HG02885 (cell line): ENCODE data around the gene GLT6D1.
"Not testable (repeated sequence)": the region's sequence is repeated elsewhere in the genome, so short reads cannot be mapped to it uniquely, and the experiment has no call there.

Experiments
- ATAC-seq: cut with Tn5 transposase; IDR thresholded peaks from one replicate; pipeline ENCODE4 v1.9.1; 2021; ENCODE audit warnings: mild to moderate bottlenecking; ENCODE audit not compliant: unreplicated experiment, poor library complexity

Gene GLT6D1, protein sequence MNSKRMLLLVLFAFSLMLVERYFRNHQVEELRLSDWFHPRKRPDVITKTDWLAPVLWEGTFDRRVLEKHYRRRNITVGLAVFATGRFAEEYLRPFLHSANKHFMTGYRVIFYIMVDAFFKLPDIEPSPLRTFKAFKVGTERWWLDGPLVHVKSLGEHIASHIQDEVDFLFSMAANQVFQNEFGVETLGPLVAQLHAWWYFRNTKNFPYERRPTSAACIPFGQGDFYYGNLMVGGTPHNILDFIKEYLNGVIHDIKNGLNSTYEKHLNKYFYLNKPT

DNA sequence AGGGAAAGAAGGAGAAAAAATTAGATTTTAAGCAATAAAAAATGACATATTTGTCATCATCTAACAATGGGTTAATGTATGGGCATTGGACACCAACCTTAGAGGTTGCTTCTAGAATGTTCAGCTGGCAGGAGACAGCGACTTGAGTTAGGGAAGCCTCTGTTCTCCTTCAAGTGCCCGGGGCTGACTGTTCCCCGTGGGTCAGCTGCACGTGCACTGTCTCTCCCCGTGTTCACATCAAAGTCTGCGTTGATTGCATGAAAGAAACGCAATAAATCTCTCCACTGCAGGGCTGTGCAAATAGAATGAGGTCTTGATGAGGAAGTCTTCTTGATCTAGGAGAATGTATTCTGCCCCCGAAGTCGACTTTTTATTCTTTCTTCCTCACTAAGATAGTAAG lies at the start of gene GLT6D1:
GLT6D1 (minus strand) TSS at position 345 of the 400 bp plus-strand sequence. CDS start 353 bp downstream, outside the sequence.
- no peak for ATAC-seq

DNA sequence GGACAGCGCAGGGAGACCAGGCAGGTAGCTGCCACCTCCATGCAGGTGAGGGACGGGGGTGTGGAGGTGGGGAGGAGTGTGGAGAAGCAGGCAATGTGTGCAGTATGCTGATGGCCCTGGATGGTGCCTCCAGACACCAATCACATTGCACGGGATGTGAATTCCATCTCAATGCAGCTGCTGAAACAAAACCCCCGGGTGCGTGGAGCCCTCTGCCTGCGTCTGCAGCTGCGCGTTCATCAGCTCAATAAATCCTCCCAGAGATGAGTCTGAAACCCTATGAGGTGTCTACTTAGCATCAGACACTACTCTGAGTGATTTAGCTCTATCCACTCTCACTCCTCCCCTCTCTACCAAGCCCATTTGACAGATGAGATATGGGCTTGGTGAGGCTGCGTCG lies 49.7 kb upstream of the GLT6D1 start:
- no peak for ATAC-seq

DNA sequence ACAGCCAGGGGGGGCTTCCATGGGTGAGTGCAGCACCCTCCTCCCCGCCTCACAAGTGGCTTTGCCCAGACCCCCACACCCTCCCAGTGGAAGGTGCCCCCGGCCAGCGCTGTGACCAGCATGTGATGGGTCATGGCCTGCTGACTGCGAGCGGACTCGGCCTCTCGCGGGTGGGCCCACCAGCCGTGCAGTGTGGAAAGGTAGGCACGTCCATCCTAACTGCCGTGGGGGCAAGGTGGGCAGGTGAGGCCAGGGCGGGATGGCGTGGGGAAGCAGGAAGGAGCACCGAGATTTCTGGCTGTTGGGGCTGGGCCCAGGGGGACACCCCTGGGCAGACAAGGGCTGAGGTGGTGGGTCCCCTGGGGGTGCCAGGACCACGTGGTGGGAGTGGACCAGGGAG lies 47.9 kb upstream of the GLT6D1 start:
- ATAC-seq, result no peak

DNA sequence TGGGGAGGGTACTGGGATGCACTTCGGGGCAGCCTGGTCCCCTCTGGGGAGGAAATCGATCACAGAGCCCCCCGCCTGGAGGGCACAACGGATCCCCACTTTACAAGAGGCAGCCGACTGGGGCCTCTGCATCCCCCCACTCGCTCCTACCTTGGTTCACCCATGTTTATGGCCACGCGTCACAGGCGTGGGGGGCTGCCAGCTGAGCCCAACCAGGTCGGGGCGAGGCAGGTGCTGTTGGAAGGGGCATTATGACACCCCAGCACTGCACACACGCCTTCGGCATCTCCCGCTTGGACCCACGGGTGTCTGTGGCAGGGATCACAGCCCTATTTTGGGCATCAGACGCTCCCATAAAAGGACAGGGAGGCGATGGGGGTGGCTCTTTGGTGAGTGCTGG lies 45.4 kb upstream of the GLT6D1 start:
- no peak for ATAC-seq

DNA sequence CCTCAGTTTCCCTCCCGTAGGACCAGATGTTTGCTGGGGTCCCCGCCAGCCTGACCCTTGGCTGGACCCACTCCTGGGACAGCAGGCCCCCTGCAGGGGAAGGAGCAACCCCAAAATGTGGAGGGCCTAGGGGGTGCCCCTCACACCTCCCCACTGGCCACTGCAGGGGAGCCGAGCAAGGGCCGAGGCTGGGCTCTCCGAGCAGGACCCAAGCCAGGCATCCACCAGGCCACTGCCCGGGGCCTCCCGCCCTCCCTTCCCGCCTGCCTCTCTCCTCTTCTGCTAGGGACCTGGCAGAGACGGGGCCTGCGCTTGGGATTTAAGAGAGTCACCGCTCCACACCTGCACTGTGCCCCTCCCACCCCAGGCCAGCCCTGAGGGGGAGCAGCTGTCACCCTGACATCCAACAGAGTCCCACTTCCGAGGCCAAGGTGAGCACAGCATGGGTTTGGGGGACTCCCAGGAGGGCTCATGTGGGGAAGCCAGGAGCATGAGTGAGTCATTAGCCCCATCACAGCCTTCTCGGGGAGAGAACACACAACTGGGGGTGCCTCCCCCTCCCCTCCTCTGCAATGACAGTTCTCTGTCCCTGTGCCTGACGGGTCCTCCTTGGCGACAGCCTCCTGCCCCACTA lies 44.2 kb upstream of the GLT6D1 start:
- ATAC-seq, result no peak

DNA sequence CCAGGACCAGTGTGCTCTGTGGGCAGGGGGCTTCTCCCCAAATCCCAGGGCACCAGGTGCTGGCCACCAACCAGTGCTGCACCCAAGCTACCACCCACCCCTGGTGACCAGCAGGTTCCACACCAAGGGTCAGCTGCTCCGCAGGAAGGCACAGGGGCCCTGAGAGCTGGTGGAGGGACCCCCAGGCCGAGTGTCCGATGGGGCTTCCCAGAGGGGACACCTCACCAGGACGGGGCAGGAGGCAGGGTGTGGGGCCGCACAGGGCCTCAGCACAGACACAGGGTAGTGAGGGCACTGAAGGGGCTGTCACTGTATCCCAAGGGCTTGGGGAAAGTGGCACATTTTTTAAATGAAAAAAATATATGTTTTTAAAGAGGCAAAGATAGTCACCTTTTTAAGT lies 41.8 kb upstream of the GLT6D1 start:
- ATAC-seq, result no peak

DNA sequence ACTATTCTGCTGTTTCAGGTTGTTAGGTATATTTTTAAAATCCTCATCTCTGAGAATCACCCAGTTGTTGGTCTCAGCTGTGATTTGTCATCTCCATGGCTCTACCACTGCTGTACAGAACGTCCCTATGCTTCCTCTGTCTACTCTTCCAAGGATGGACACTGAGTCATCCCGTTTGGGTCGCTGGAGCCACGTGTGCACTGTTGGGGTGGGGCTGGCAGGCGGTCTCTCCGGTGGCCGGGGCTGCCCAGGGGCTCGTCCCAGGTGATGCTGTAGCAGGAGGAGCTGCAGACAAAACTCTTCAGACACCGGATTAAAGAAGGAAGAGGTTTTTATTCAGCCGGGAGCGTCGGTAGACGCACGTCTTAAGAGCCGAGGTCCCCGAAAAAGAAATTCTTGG lies 40.7 kb upstream of the GLT6D1 start:
- no peak for ATAC-seq

DNA sequence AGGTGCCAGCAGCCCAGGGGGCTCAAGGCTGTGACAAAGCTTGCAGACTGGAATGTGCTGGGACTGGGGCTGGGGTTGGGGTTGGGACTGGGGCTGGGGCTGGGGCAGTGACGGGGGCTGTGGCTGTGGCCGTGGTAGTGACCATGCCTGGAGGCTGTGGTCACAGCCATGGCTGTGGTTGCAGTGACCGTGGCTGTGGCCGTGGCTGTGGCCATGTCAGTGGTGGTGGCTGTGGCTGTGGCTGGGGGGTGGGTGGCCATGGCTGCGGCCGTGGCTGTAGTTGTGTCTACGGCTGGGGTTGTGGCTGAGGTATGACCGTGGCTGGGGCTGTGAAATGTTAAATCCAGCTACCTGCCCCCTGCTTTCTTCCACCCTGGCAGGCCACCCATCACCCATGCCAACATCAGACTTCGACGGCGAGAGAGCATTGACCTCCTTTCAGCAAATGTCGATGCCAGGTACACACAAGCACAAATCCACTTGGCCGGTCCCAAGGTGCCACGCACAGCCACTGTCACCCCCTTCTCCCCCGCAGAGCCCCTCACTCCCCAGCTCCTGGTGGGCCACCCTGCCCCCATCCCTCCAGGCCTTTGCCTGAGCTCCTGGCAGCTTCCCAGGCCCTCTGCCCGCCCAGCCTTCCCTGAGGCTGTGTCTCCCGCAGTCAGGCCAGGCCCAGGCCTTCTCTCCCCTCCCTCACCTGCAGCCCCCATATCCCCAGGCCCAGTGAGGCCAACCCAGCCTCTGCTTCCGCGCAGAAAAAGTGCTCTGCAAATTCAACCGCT lies 39.1 kb upstream of the GLT6D1 start:
- ATAC-seq, result no peak

DNA sequence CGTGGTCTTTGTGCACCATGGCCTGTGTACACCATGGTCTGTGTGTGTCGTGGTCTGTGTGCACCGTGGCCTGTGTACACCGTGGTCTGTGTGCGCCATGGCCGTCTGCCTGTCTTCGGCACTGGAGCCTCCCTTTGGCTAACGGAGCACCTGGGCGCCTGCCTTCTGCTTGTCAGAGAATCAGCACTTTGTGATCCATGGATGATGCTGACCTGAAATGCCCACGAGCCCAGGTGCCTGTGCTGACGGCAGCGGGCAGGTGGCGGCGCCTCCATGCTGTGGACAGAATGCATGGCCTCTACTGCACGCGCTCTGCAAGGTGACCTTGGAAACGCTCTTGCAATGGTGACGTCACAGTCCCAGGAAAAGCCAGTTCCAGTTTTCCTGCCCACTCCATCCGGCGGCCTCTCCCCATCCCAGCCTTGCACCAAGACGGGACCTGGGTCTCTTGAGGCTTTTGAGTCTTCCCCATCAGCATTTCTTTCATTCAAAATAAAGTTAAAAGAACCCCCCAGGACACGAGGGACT lies 38.4 kb upstream of the GLT6D1 start:
- ATAC-seq, result no peak

DNA sequence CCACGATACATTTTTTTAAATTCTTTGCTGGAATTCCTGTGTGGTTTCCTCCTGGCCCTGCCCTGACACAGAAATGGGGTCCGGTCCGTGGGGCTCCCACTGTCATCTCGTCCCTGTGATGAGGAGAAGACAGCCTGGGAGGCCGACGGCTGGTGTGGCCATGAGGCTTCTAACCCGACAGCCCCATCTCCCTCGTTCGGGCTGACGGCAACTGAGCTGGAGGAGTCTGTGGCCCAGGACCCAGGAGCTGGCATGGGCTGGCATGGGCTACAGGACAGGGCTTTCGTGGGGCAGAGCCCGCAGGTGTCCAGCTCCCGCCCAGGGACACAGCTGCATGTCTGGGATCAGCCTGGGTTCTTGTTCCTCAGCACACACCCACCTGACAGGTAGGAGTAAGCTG lies 37.6 kb upstream of the GLT6D1 start:
- ATAC-seq, result no peak

DNA sequence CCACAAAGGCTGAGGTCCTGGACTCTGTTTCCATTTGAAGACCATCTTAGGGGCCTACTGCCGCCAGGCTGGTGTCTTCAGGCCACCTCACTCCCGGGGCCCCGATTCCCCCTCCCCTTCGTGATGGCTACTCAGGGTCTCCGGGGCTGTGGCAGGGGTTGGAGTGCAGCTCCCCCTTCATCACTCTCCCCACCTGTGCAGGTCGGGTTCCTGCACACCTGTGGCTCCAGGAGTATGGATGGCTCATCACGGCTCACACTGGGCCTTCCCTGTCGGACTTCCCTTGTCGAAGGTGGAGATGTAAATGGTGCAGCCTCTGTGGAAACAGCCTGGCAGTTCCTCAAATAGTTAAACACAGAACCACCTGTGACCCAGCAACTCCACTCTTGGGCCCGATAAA lies 35.6 kb upstream of the GLT6D1 start:
- no peak for ATAC-seq

DNA sequence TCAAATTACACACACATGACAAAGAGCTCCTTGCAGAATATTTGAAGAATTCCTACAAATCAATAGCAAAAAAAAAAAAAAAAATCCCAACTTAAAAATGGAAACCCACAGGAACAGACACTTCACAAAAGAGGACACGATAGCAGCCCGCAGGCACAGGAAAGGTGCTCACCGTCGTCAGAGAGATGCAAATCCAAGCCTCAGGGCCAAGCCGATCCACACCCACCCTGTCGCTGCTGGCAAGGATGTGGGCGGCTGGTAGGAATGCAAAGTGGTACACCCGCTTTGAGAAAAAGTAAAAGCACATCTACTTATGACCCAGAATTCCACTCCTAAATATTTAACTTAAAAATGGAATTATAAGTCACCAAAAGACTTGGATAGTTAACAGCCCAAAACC lies 34.6 kb upstream of the GLT6D1 start:
- ATAC-seq, result no peak

DNA sequence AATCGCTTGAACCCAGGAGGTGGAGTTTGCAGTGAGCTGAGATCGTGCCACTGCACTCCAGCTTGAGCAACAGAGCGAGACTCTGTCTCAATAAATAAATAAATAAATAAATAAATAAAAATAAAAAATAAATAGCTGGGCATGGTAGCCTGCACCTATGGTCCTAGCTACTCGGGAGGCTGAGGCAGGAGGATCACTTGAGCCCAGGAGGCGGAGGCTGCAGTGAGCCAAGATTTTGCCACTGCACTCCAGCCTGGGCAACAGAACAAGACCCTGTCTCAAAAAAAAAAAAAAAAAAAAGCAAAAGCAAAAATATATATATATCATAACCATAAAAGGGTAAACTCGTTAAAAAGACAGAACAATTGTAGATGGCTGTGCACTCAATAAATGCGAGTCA lies 33.4 kb upstream of the GLT6D1 start:
- ATAC-seq, result not testable (repeated sequence)

DNA sequence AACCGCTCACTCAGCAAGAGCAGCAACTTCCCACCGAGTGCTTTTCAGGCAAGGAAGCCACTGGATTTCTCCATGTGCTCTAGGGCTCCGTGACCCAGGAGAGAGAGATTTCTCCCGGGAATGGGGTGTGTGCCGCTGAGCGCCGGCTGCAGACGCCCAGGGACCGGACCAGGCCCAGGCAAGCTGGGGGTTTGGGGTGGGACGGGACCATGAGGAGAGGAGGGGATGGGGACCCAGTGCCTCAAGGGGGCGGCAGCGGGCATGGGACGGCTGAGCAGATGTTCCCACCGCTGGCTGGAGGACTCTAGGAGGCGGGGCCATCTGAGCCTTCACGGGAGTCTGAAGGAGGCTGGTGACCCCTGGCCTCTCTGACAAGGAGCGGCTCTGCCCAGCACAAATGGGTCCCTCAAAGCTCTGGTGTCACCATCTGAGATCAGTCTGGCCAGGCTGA lies 32.3 kb upstream of the GLT6D1 start:
- ATAC-seq, result no peak

DNA sequence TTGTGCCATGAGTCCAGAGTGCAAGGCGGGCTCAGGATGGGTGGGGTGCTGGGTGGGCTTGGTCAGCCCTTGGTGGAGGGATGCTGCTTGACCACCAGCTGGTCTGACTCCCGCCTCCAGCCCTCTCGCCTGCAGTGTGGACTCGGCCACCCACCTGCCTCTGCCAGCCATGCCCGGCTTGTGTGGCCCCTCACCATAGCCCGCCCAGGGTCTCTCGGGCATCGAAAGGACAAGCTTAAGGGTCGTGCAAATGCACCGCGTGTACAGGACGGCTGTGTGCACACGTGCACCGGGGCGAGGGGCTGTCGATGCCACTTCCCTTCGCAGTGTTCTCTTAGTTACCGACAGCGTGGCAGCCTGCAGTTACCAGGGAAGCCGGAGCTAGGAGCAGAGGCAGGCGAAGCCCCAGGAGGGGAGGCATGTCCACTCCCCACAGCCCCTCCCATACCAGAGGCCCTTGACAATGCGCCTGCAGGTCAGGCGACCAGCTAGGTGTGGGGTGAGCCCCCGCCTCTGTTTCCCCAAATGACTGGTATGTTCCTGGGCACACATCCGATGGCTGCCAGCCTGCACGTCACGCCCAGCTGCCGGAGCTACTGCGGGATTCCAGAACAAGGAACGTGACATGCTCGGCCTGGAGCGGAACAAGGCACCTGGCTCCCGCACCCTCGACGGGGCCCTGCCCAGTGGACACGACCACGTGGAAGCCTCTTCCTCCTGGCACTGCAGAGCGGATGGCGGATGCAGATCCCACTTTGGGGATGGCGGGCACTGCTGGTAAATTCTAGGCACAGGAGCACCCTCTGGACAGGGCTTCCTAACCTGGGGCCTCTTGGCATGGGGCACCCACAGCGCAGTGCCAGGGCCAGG lies 31.6 kb upstream of the GLT6D1 start:
- ATAC-seq, result no peak

DNA sequence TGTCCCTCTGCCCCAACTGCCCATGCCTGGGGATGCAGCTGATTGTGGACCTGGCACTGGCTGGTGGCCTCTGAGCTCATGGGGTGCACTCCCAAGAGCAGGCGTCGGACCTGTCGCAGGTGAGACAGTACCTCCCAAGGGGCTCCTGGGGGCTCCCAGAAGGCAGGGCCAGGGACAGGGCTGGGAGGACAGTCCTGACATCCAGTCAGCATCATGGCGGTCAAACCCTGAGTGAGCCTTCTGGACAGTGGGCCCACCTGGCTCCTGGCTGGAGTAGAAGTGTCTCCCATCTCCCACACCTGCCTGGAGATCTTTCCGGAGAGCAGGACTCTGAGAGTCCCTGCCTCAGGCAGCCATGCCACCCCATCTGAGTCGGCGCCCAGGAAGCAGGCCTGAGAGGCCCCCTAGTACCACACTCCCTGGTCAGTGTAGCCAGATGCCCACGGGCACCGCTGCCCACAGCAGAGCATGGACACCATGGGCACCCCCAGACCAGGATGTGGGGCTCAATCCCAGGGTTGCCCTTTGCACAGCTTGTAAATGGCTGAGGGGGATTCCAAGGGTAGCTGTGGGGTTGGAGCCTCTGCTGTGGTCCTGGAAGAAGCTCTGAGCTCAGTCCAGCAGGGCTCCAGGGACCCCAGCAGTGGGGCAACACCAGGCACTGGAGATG lies 30.4 kb upstream of the GLT6D1 start:
- no peak for ATAC-seq

DNA sequence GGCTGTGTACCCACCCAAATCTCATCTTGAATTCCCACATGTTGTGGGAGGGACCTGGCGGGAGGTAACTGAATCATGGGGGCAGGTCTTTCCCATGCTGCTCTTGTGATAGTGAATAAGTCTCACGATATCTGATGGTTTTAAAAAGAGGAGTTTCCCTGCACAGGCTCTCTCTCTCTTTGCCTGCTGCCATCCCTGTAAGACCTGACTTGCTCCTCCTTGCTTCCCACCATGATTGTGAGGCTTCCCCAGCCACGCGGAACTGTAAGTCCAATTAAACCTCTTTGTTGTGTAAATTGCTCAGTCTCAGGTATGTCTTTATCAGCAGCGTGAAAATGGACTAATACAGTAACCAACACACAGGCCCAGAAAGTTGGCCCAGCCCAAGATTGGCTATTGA lies 29.7 kb upstream of the GLT6D1 start:
- ATAC-seq, result not testable (repeated sequence)

DNA sequence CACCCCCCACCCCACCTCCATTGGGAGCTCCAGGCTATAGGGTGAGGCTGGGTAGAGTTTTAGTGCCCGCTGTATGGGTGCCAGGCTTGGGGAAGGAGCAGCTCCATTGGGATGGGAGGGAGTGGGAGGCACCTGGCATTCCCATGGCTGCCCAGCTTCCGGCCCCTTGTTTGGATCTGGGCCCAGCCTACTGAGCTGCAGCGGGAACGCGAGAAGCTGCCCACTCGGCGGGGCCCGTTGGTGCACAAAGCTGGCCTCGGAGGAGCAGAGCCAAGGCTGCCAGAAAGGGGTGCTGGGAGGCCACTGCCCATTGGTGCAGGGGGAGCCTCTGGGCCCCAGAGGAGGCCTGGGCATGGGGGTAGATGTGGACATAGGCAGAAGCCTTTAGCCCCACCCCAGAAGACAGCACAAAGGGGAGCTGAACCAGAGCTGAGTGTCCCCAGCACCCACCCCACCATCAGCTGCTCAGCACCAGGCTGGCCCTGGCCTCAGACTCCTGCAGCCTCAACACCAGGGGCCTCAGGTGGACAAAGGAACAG lies 28.2 kb upstream of the GLT6D1 start:
- no peak for ATAC-seq
